ENCODE data around the gene SFMBT2. TPM values are rescaled to one million over a fixed set of nuclear protein-coding genes. Genes with fewer than 3 reads are reported as not detected.

The SFMBT2 gene
- total and polyA plus RNA-seq, 2 of the 4 experiments (the other 2 are of a cell fraction) = 0.70 to 1.3 TPM

DNA sequence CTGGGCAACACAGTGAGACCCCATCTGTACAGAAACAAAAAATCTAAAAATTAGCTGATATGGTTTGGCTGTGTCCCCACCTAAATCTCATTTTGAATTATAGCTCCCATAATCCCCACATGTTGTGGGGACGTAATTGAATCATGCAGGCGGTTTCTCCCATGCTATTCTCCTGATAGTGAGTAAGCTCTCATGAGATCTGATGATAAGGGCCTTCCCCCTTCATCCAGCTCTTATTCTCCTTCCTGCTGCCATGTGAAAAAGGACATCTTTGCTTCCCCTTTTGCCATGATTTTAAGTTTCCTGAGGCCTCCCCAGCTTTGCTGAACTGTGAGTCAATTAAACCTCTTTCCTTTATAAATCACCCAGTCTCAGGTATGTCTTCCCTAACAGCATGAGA is 136.5 kb downstream of the SFMBT2 start:
- no peak overlapping the region for H4K5ac ChIP-seq (ENCODE audit: low read depth, low read length)
- TF ChIP-seq CHD1 (IDR thresholded peaks at IDR 0.05; ENCODE audit: low read depth, low read length) = no peak
- no TSS peak for BruUV-seq (replicated peaks)
- H3K56ac ChIP-seq (ENCODE audit: extremely low read depth, insufficient read depth, low read length) = no peak overlapping the region
- H2BK15ac ChIP-seq (ENCODE audit: low read depth, low read length) = no peak overlapping the region
- POLR2A ChIA-PET (ENCODE audit: unreplicated experiment) = no interaction called here
- no peak overlapping the region for H3K18ac ChIP-seq (ENCODE audit: low read depth, low read length)
- H2BK20ac ChIP-seq (ENCODE audit: low read depth, low read length) = no peak overlapping the region
- no peak for ATAC-seq (ENCODE audit: low read depth)
- H3K9me1 ChIP-seq (ENCODE audit: insufficient read depth, low read length) = no peaks in the 10 kb centered on the region
- H3K9ac ChIP-seq (ENCODE audit: low read depth, low read length) = no peak overlapping the region
- no peak overlapping the region for H3K4me3 ChIP-seq (ENCODE audit: insufficient read depth, low read depth, low read length)
- no peak overlapping the region for H4K91ac ChIP-seq (ENCODE audit: insufficient read depth, low read depth, low read length)
- no peaks in the 10 kb centered on the region; the same call in 1 of the 2 replicates for H3K4me1 ChIP-seq (ENCODE audit: control insufficient read depth, insufficient read depth, low read length)
- H3K9me3 ChIP-seq (ENCODE audit: control insufficient read depth, insufficient read depth, low read length) = no peaks in the 10 kb centered on the region
- no peak overlapping the region for H2BK120ac ChIP-seq (ENCODE audit: low read depth, low read length)
- no peak overlapping the region for H4K8ac ChIP-seq (ENCODE audit: low read depth in 2 of 2, low read length in 2 of 2)
- H3K4ac ChIP-seq (ENCODE audit: low read depth, low read length) = no peak overlapping the region
- no peaks in the 10 kb centered on the region for H4K20me1 ChIP-seq (ENCODE audit: insufficient read depth, low read length)
- H3K4me2 ChIP-seq (ENCODE audit: low read depth, low read length) = no peak overlapping the region
- H2AK5ac ChIP-seq (ENCODE audit: low read depth, low read length) = no peak overlapping the region
- H3K14ac ChIP-seq (replicated peaks; ENCODE audit: low read depth, low read length) = no peak overlapping the region
- H3K27me3 ChIP-seq (ENCODE audit: control insufficient read depth, insufficient read depth, low read length) = no peaks in the 10 kb centered on the region
- H2AFZ ChIP-seq (replicated peaks; ENCODE audit: low read length, poor library complexity) = no peak overlapping the region
- H2BK5ac ChIP-seq (ENCODE audit: low read depth, low read length, poor library complexity, severe bottlenecking) = no peak overlapping the region
- in situ Hi-C loops (cut with MboI; ENCODE audit: low sequenced_read_pairs) = no loop called here
- dilution Hi-C loops (cut with HindIII; ENCODE audit: low sequenced_read_pairs, unreplicated experiment) = no loop called here
- no peaks in the 10 kb centered on the region for H3K36me3 ChIP-seq (ENCODE audit: control insufficient read depth, insufficient read depth, low read length)
- H3K79me1 ChIP-seq (ENCODE audit: low read depth in 1 of 2, low read length in 2 of 2) = no peaks in the 10 kb centered on the region
- no peak overlapping the region for H2AK9ac ChIP-seq (replicated peaks; ENCODE audit: low read depth, low read length, poor library complexity)
- WGBS, 2 experiments (ENCODE audit: extremely low coverage in 2 of 2, insufficient read length in 1 of 2) = no CpG with 5 or more reads among the region's 2 CpGs
- intact Hi-C loops (cut with micrococcal nuclease) = no loop called here
- DNase-seq = no peak
- no peak overlapping the region for H3K23ac ChIP-seq (ENCODE audit: low read depth, low read length)
- CTCF ChIA-PET = no interaction called here
- no peak overlapping the region for H3K27ac ChIP-seq (ENCODE audit: insufficient read depth, low read length)

Measured in IMR-90 (cell line).